Measurements from ENCODE around the gene SYNE1.
"Not testable (repeated sequence)": the region's sequence is repeated elsewhere in the genome, so short reads cannot be mapped to it uniquely, and the experiment has no call there.

Gene SYNE1

GRCh38 chr6:152094276-152094675 is 542.9 kb downstream of the SYNE1 start:
- no peak for DNase-seq

GRCh38 chr6:152093711-152094110 is 543.5 kb downstream of the SYNE1 start:
- no peak for DNase-seq

GRCh38 chr6:152091851-152092341 is 545.3 kb downstream of the SYNE1 start:
- DNase-seq, result peak; percentile 73

GRCh38 chr6:152091201-152091600 is 546.0 kb downstream of the SYNE1 start:
- DNase-seq, result no peak

- DNase-seq, result peak; percentile 79
Measured at GRCh38 chr6:152089992-152090391, 547.2 kb downstream of the SYNE1 start.

GRCh38 chr6:152087701-152088100 is 549.5 kb downstream of the SYNE1 start:
- peak; percentile 23 for DNase-seq

GRCh38 chr6:152087096-152087495 is 550.1 kb downstream of the SYNE1 start:
- DNase-seq, result peak; percentile 43

- DNase-seq, result no peak
Measured at GRCh38 chr6:152086223-152086873, 550.8 kb downstream of the SYNE1 start.

GRCh38 chr6:152085451-152085921 is 551.7 kb downstream of the SYNE1 start:
- no peak for DNase-seq

GRCh38 chr6:152078804-152079203 is 558.4 kb downstream of the SYNE1 start:
- no peak for DNase-seq

GRCh38 chr6:152078001-152078400 is 559.2 kb downstream of the SYNE1 start:
- DNase-seq, result no peak

- DNase-seq, result not testable (repeated sequence)
Measured at GRCh38 chr6:152076242-152076641, 560.9 kb downstream of the SYNE1 start.

- no peak for DNase-seq
Measured at GRCh38 chr6:152071843-152072242, 565.3 kb downstream of the SYNE1 start.
